ENCODE data around the gene SHISA2.
A peak's percentile ranks its signal among the peaks of the same experiment; 100 is the strongest.

Gene SHISA2

GRCh38 chr13:26017196-26017921 is 34.5 kb downstream of the SHISA2 start:
- peak; percentile 58 for DNase-seq

- DNase-seq: no peak
These were observed 35.6 kb downstream of the SHISA2 start for GRCh38 chr13:26016189-26016588.

GRCh38 chr13:26015271-26016125 is 36.3 kb downstream of the SHISA2 start:
- DNase-seq: no peak

- no peak for DNase-seq
These were observed 38.8 kb downstream of the SHISA2 start for GRCh38 chr13:26012995-26013394.

- no peak for DNase-seq
These were observed 39.6 kb downstream of the SHISA2 start for GRCh38 chr13:26011996-26012821.

- no peak for DNase-seq
These were observed 40.6 kb downstream of the SHISA2 start for GRCh38 chr13:26011208-26011573.

- DNase-seq: no peak
These were observed 41.2 kb downstream of the SHISA2 start for GRCh38 chr13:26010487-26011207.

GRCh38 chr13:26007261-26008125 is 44.3 kb downstream of the SHISA2 start:
- no peak for DNase-seq

All from midbrain (tissue), 1 donor.